ENCODE measurements around the gene TBC1D2B. TPM values are rescaled to one million over a fixed set of nuclear protein-coding genes. Genes with fewer than 3 reads are reported as not detected.

The TBC1D2B gene
- total RNA-seq, 2 donors from 2014 or later = 35.6 to 42.3 TPM

GRCh38 chr15:77945566-77945965 is 131.9 kb downstream of the TBC1D2B start:
- H3K4me1 ChIP-seq = peaks cover 5% of the 10 kb centered on the region
- no peaks in the 10 kb centered on the region for H3K36me3 ChIP-seq (replicated peaks in 1 of 2; ENCODE audit: insufficient read depth in 1 of 2, low read depth in 2 of 2)
- no peak for ATAC-seq
- no peaks in the 10 kb centered on the region for H3K27me3 ChIP-seq
- WGBS, 2 donors = 74 to 81% methylated on average over 2 of the region's 2 CpGs
- H3K4me3 ChIP-seq = no peak overlapping the region
- no peak overlapping the region for H3K27ac ChIP-seq
- TF ChIP-seq CTCF (IDR thresholded peaks at IDR 0.05) = no peak
- no peak for DNase-seq
- intact Hi-C loops (cut with DNase I) = no loop called here
- no peaks in the 10 kb centered on the region for H3K9me3 ChIP-seq

Small RNA genes within 50 kb of the gene (small RNA-seq; reads per million reads assigned to genes)
- not detected for gene RF00092

Other genes starting within 250 kb of the TBC1D2B start
- not detected for gene SH2D7, start 14.8 kb upstream of the TBC1D2B start, total RNA-seq
- 1 to 10 TPM; 3.4 to 6.9 TPM for gene CIB2, start 53.7 kb upstream of the TBC1D2B start, total RNA-seq
- gene IDH3A, start 71.7 kb upstream of the TBC1D2B start, total RNA-seq = 10 to 100 TPM; 17.8 to 39.7 TPM
- not detected for gene ACSBG1, start 156.9 kb upstream of the TBC1D2B start, total RNA-seq
- gene DNAJA4, start 186.9 kb upstream of the TBC1D2B start, total RNA-seq = 1 to 10 TPM; 5.9 to 8.0 TPM
- 10 to 100 TPM; 30.3 to 31.4 TPM for gene SKIC8, start 221.9 kb upstream of the TBC1D2B start, total RNA-seq

Data from body of pancreas (tissue), 4 donors.